Umbilical cord (tissue), 2 donors: ENCODE measurements around the gene PRRT1B. TPM values are rescaled to one million over a fixed set of nuclear protein-coding genes. Genes with fewer than 3 reads are reported as not detected.
A peak's percentile ranks its signal among the peaks of the same experiment; 100 is the strongest.

ENCODE experiments used
- DNase-seq: peaks from one replicate; pipeline ENCODE4 v3.0.0-alpha.2; 2015; ENCODE audit warnings: low spot score
- total RNA-seq: library from RNA; depleted of rRNA; stranded (reverse); fragments of >200 nt; gene quantifications from one replicate; pipeline ENCODE4 v1.2.3, GENCODE V29; 2014; ENCODE audit warnings: low replicate concordance; ENCODE audit not compliant: insufficient read depth

PRRT1B gene
- total RNA-seq, 1 donor from 2014 or later: not detected

DNA sequence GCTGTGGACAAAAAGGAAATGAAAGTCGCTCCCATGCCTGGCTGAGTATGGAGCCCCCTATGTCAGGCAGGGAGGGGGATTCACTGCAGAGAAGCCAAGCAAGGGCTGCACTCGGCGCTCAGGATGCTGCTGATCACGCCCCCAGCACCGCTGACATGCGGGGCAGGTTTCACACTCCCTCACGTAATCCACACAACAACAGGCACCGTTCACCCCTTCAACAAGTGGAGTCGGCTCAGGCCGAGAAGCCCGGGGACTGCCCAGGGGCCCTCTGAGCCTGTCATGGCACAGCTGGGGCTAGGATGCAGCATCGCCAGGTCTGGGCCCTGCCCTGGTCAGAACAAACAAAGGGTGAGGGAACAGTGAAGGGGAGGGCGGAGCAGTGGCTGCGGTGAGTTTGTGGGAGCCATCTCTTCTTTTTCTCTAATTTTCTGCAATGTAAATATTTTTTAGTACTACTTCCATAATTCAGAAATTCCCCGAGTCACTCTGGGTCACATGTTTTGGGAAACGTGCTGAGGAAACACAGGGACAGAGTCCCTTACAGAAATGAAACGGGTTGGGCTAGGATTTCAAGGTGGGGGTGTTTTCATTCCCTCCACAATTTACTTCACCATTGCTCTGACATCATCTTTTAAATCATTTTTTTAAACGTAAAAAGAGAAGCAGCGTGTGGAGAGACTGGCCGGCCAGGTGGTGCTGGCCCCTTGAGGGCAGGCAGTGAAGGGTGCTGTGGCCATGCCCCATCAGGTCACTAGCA is 49.8 kb downstream of the PRRT1B start:
- DNase-seq: no peak

DNA sequence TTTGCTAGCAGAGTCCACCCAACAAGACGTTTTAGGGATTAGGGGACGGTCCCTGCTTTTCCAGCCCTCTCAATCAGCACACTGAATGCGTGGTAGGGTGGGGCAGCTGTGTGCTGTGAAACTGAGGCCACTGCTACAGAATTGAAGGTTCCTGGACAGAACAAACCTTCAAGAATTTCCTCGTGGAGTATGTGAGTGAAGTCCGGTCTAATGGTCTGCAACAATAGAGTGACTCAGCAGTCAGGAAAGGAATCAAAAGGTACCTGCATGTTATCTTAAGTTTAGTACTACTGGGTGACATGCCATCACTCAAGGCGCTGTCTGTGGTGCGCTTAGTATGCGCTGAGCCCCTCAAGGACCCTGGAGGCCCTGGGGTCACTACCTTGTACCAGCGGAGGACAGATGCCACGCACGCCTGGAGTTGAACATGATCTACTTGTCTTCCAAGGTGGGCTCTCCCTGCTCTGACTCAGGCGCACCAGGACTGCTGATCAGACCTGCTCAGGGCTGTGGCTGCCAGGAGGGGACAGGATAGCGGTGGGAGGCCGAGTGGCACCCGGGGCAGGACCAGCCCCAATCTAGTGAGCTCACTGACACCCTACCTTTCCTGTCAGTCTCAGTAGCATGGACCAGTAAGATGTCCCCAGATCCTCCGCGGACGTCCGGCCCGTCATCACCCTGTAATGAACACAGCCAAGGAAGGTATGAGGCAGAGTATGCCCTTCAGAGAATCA is 50.5 kb downstream of the PRRT1B start:
- DNase-seq: no peak

DNA sequence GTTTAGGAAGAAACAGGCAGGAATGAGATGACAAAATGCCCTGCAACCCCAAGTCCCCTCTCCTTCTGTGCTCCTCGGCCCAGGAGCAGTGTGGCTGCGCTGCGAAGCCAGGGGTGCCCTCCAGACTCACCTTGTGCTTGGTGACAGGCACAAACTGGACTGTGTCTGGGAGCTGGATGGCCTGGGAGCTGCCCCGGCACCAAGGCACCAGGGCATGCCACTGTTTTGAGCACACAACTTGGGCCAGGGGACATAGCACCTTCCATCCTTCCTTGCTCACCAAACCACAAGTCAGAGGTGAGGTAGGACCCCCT is 51.1 kb downstream of the PRRT1B start:
- no peak for DNase-seq

DNA sequence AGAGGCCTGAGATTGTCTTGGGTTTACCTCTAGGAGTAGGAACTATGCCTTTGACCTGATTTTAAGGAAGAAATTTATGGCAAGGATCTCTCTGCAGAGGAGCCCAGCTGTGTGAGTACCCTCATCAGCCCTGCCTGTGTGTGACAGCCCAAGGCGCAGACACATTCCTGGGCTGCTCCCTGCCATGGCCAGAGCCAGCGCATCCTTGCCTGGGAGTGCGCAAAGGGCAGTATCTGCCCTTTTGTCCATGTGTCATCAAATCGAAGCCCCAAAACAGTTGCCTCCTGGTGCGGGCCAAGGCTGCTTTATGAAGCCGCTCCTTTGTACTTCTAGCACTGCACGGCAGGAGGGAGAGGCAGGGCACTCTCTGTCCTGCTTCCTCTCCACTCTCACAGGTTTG is 51.9 kb downstream of the PRRT1B start:
- no peak for DNase-seq

DNA sequence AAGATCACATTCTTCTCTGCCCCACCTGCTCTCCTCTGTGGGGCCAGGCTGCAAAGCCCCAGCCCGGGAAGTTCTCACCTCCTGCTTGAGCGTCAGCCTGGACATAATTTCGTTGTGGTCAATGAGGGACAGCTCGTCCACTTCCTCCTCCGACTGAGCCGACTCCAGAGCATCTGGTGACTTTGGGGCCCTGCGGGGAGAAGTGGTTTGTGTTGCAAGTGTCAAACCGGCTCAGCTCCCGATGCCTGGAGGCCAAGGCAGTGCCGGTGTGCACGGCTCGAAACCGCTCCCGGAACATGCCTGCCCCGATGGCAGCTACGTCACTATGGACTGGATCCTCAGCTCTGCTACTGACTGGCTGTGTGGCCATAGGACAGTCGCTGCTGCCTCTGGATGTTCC is 52.8 kb downstream of the PRRT1B start:
- DNase-seq: peak; percentile 57

DNA sequence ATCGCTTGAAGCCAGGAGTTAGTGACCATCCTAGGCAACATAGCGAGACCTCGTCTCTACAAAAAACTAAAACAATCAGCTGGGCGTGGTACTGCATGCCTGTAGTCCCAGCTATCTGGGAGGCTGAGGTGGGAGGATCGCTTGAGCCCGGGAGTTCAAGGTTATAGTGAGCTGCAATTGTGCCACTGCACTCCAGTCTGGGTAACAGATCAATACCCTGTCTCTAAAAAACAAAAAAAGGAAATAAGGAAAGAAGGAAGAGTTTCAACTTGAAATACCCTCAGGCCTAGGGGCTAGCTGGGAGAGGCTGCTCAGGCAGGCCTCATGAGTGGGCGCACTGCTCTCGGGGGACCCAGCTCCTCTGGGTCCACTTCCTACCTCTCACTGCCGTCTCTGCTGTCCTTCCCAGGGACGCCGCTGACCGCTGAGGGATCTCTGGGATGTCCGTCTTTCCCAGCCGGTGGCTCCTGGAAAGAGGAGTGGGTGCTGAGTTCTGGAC is 56.4 kb downstream of the PRRT1B start:
- DNase-seq: no peak

DNA sequence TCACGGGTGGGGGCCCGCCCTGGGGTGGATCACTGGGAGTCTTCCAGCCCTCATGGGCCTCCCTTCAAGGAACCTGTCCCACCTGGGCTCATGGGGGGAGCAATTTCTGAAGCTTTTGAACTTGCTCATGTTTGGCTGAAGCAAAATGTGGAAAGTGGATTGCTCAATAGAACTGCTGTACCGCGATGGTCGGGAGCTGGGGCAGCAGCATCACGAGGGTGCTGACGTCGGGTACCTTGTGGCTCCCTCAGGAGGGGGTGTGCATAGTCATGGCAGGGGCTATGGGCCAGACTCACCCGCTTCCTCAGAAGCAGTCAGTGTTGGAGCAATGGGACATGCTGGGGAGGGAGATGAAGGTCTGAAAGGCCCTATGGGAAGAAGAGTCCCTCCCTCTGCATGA is 57.9 kb downstream of the PRRT1B start:
- DNase-seq: no peak

DNA sequence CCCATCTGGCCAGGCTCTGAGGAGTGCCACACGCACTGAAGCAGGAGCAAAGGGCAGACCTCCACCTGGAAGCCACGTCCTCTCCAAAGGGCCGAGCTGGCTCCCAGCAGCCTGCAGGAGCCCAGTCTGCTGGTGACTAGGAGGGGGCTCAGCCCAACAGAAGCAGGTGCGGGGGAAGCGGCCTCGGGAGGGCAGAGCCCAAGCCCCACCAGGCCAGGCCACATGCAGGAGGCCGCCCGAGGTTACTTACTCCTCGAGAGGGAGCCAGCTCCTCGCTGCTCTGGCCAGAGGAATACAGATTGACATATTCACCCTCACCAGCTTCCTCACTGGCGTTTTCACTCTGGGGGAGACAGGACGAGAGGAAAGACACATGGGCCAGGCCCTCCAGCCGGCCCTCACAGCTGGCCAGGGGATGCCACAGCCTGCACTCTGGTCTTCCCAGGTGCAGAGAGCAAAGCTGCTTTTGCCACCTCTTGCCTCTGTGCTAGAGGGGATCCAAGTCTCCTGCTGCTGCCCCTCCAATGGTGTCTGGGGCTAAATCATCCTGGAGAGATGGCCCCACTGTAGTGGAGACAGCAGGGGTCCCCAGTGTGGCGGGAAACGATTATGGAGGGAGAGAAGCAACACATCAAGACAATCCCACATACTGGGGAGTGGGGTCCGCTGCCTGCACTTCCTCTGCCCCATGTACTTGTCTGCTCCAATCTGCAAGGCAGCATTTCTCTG is 58.6 kb downstream of the PRRT1B start:
- DNase-seq: no peak

DNA sequence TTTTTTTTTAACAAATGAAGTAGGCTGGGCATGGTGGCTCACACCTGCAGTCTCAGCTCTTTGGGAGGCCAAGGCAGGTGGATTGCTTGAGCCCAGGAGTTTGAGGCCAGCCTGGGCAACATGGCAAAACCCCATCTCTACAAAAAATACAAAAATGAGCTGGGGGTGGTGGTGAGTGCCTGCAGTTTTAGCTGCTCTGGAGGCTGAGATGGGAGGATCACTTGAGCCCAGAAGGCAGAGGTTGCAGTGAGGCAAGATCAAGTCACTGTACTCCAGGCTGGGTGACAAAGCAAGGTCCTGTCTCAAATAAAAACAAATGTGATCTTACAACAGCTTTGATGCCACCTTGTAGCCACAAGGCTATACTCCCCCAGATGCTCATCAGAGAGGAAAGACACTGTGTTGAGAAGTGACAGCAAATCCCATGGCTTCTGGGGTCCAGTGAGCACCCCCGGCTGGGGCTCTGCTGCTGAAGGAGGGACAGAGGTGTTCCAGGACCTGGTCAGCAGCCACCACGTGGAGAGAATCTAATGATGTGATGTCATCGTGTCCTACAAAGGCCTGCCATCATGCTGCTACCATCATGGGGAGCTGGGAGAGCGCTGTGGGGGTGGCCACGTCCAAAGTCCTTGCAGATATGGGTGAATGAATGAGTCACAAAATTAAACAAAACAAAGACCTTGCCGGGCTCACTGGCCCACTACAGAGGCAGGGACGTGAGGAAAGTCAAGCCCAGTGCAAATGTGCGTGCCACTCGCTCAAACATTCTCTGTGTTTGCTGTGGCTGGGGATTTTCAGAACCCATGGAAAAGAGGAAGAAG is 60.7 kb downstream of the PRRT1B start:
- DNase-seq: no peak

DNA sequence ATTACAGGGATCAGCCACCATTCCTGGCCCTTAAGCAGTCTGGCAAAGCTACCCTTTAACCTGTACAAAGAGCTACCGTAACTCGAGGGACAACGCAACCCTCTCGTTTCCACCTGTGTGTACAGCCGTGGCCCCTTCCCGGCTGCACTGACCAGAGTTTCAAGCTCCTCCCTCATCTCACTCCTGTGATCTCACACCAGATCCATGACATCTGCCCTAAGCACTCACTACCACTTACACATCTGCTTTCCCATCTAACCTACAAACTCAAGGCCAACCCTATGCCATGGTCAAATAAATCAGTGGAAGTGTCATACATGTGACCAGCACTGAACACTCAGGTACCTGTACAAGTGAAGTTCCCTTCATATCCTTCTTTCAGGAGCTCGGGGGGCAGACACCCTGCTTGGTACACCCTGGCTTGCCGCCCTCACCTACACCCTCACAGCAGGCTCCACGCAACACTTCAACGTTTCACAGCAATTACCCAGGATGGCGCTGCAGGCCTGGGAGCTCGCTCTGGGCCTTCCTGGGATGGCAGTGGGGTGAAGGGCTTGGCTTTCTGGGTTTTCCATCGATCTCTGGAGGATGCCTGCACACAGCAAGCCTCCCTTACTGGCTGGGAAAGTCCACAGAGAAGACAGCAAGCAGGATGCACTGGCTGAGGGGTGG is 61.7 kb downstream of the PRRT1B start:
- DNase-seq: no peak

DNA sequence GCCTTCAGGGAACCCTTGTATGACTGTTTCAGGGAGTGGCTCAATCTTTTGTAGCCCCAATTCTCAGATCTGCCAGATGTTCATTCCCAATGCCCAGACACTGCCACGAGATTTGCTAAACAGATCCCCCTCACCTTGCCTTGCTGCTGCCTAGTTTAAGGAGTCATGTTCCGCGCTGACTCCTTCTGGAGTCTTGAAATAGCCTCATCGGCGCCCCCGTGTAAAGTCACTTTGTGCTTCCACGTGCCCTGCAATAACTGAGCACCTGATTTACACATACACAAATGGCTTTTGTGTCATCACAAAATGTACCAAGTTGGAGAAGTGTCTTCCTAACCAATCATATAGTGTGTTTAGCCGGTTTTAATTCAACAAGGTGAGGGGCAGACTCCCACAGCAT is 62.3 kb downstream of the PRRT1B start:
- DNase-seq: no peak

DNA sequence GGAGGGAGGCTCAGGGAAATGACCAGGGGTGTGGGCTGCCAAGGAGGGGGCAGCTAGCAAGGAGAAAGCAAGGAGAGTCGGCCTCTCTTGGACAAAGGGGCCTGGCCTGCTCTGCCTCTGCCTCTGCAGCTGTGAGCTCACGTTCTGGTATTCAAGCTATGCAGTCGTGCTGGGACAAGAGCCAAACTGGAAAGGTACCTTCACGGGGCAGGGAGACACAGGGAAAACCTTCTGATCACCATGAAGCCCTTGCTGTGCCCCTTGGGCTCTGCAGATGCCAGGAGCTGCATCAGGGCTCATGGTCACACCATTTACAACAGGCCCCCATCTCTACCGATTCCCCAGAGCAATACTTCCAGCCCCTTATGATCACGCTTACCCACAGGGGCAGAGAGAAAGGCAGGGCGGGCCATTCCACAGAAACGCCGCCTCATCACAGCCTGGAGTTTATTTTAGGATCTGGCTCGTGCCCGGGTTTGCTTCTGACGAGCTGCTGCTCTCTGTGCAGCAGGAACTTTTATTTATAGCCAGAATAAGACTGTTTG is 63.2 kb downstream of the PRRT1B start:
- peak; percentile 97 for DNase-seq

Other genes starting within 250 kb of the PRRT1B start
- gene PRRC2B, start 151.4 kb upstream of the PRRT1B start, total RNA-seq: 60.4 TPM
- gene POMT1, start 42.6 kb upstream of the PRRT1B start, total RNA-seq: 41.4 TPM
- gene UCK1, start 14.3 kb upstream of the PRRT1B start, total RNA-seq: 14.7 TPM
- 19.3 TPM for gene RAPGEF1, start 194.6 kb downstream of the PRRT1B start, total RNA-seq